Breast epithelium (tissue), 3 donors: ENCODE results near the gene GPLD1.

ENCODE experiments used
- POLR2A ChIP-seq: fragments of 450-650 bp; IDR thresholded peaks from one replicate; pipeline ENCODE4 v1.6.1; 2016; ENCODE audit warnings: antibody characterized with exemption, mild to moderate bottlenecking, moderate library complexity
- POLR2AphosphoS5 ChIP-seq, 3 donors: sonication (generic); formaldehyde crosslinking; IDR thresholded peaks; one replicate each; pipeline ENCODE4 v1.6.1; 2017; ENCODE audit warnings: antibody characterized with exemption in 3 of 3
- TF ChIP-seq, protein P1 (sequence below), 3 donors: fragments of 450-650 bp; IDR thresholded peaks; one replicate each; pipeline ENCODE4 v1.5.1; 2016 to 2017; ENCODE audit warnings: antibody characterized with exemption in 3 of 3, mild to moderate bottlenecking in 3 of 3, moderate library complexity in 3 of 3

DNA sequence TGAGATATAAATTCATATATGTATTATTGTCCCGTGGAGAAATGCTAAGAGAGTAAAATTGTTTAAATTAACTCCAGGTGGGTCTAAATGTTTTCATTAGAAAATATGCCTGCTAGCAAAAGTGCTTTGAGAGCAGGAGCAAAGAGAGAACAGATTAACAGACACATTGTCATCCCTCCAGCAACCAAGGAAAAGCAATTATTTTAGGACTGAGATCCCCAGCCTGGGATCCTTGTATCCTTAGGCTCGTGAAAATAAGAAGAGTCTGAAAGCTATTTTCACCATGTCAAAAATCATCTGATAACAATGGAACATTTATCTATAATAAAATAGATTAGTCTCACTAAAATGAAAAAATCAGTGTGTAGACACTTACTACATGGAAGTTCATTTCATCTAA, 98.2 kb downstream of the GPLD1 start:
- TF ChIP-seq, protein P1, sequence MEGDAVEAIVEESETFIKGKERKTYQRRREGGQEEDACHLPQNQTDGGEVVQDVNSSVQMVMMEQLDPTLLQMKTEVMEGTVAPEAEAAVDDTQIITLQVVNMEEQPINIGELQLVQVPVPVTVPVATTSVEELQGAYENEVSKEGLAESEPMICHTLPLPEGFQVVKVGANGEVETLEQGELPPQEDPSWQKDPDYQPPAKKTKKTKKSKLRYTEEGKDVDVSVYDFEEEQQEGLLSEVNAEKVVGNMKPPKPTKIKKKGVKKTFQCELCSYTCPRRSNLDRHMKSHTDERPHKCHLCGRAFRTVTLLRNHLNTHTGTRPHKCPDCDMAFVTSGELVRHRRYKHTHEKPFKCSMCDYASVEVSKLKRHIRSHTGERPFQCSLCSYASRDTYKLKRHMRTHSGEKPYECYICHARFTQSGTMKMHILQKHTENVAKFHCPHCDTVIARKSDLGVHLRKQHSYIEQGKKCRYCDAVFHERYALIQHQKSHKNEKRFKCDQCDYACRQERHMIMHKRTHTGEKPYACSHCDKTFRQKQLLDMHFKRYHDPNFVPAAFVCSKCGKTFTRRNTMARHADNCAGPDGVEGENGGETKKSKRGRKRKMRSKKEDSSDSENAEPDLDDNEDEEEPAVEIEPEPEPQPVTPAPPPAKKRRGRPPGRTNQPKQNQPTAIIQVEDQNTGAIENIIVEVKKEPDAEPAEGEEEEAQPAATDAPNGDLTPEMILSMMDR (IDR thresholded peaks at IDR 0.05) = no peak
- TF ChIP-seq POLR2AphosphoS5 (IDR thresholded peaks at IDR 0.05) = no peak
- no peak for TF ChIP-seq POLR2A
